SU-DHL-6 (cell line): ENCODE data around the gene PBRM1.

ENCODE experiments used
- CTCF ChIP-seq: fragments of 200-600 bp; sonication (generic); IDR thresholded peaks from one replicate; pipeline ENCODE4 v1.5.1; 2017; ENCODE audit warnings: antibody characterized with exemption, mild to moderate bottlenecking, low read length, moderate library complexity; ENCODE audit not compliant: insufficient read depth, poor library complexity, severe bottlenecking
- EZH2phosphoT487 ChIP-seq: fragments of 200-600 bp; sonication (generic), shearing (Covaris generic); conservative IDR thresholded peaks from 2 replicates; pipeline ENCODE4 v1.6.1; 2018; ENCODE audit warnings: mild to moderate bottlenecking, antibody characterized with exemption, low read length, moderate library complexity, mixed read lengths

- TF ChIP-seq CTCF (no peak), EZH2phosphoT487 (no peak)
Measured at GRCh38 chr3:52541050-52541449, 144.7 kb downstream of the PBRM1 start.
